Kidney (tissue), 14 donors: ENCODE data around the gene SRP19. TPM values are rescaled to one million over a fixed set of nuclear protein-coding genes. Genes with fewer than 3 reads are reported as not detected.

Experiments used
- DNase-seq, 5 donors: peaks; one replicate each; pipeline ENCODE4 v3.0.0-alpha.2; 2013 to 2020
- FAIRE-seq: peaks from 2 replicates; lab custom pipeline; 2012; peaks lifted over from hg19 to GRCh38; lab: Jason Lieb, UNC
- H3K27ac ChIP-seq, 2 donors: one replicate each; pipeline ENCODE4 v1.7.0; 2013; ENCODE audit warnings: low read depth in 2 of 2, low read length in 2 of 2, inconsistent platforms in 1 of 2
- H3K27me3 ChIP-seq: one replicate; pipeline ENCODE4 v1.7.1; 2013; ENCODE audit warnings: low read length, inconsistent platforms; ENCODE audit not compliant: control insufficient read depth, insufficient read depth
- H3K36me3 ChIP-seq, 3 donors: one replicate each; pipeline versions ENCODE4 v1.7.0 to v1.7.1; 2013; ENCODE audit warnings: low read length in 3 of 3, control low read depth in 1 of 3, inconsistent platforms in 1 of 3; ENCODE audit not compliant: insufficient read depth in 3 of 3, control insufficient read depth in 2 of 3
- H3K4me1 ChIP-seq, 3 donors: one replicate each; pipeline versions ENCODE4 v1.7.0 to v1.7.1; 2013; ENCODE audit warnings: low read length in 3 of 3, inconsistent platforms in 1 of 3, low read depth in 1 of 3; ENCODE audit not compliant: control insufficient read depth in 2 of 3, insufficient read depth in 2 of 3
- H3K4me3 ChIP-seq, 3 donors: one replicate each; pipeline versions ENCODE4 v1.7.0 to v1.8.1; 2013; ENCODE audit warnings: low read length in 3 of 3, control low read depth in 1 of 3, inconsistent platforms in 1 of 3
- H3K9ac ChIP-seq, 3 donors: one replicate each; pipeline versions ENCODE4 v1.7.0 to v1.7.1; 2013; ENCODE audit warnings: low read length in 3 of 3, control low read depth in 1 of 3, inconsistent platforms in 1 of 3
- H3K9me3 ChIP-seq, 3 donors: one replicate each; pipeline versions ENCODE4 v1.7.0 to v1.7.1; 2013; ENCODE audit warnings: low read length in 3 of 3, control low read depth in 1 of 3, inconsistent platforms in 1 of 3; ENCODE audit not compliant: control insufficient read depth in 2 of 3, insufficient read depth in 1 of 3
- CTCF ChIP-seq: IDR thresholded peaks from 3 replicates; pipeline ENCODE4 v1.5.1; 2012; ENCODE audit warnings: mild to moderate bottlenecking, moderate library complexity, borderline replicate concordance; ENCODE audit not compliant: insufficient read depth; ENCODE audit errors: extremely low read depth
- intact Hi-C: fragments of 100-400 bp; cut with DNase I; formaldehyde crosslinking; loops from one replicate; pipeline ENCODE4 v1.11.1; 2022
- polyA plus RNA-seq: library from polyadenylated mRNA; stranded (reverse); fragments of 350-450 nt; fragmentation: Illumina TruSeq; extraction: RNeasy Lipid Tissue Mini Kit (QIAGEN cat#74804); gene quantifications from one replicate; pipeline ENCODE4 v1.2.3, GENCODE V29; 2014; ENCODE audit warnings: low read depth, low replicate concordance; ENCODE audit not compliant: insufficient read depth
- total RNA-seq: library from RNA; stranded (reverse); fragmentation: NEBNext Ultra II Directional; extraction: Animal tissue kit (Norgen Biotek cat#: 25700); gene quantifications from one replicate; pipeline ENCODE4 v1.2.1, GENCODE V29; 2021
- donor health status: control.
- donor health status: control.
- donor health status: control.
- donor health status: control.
- donor health status: control.
- donor health status: DM: yes; HTN: yes; CAD: no.
- donor health status: Normal renal cell carcinoma (clear cell type).

SRP19 gene
- total and polyA plus RNA-seq, 2 donors from 2014 or later = 33.0 to 80.6 TPM

DNA sequence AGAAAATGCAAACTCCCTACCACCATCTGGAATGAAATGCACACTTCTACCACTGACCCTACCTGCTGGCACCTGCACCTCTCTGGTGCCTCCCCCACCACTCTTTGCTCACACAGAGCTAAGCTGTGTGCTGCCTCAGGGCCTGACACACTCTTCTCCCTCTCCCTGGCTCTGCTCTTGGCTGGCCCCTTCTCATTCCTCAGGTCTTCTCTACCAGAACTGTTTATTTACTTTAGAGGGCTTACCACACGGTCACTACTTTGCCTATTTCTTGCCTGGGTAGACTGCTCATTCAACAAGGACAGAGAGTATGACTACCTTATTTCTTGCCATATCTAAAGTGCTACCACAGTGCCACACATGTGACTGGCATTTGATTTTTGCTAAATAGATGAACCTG is 57.6 kb downstream of the SRP19 start:
- Histone ChIP-seq H3K9me3 (no peaks in the 10 kb centered on the region), H3K4me1 (peaks cover 0 to 23% (median 12%) of the 10 kb centered on the region in 3 donors), H3K4me3 (no peak overlapping the region), H3K27me3 (no peaks in the 10 kb centered on the region), H3K36me3 (peaks cover 0 to 6% (median 0%) of the 10 kb centered on the region in 3 donors), H3K9ac (peak overlapping the region in 1 of 3 donors; percentile 2), H3K27ac (no peak overlapping the region)
- no peak for TF ChIP-seq CTCF
- FAIRE-seq (no peak), DNase-seq (peak in 3 of 5 donors; percentile 16 to 42 (median 34))
- intact Hi-C loops = no loop called here

Other genes starting within 250 kb of the SRP19 start
- 44.9 TPM for gene APC, start 123.4 kb upstream of the SRP19 start, total RNA-seq
- gene APC, start 123.4 kb upstream of the SRP19 start, polyA plus RNA-seq = 2.7 TPM
- gene REEP5, start 60.9 kb downstream of the SRP19 start, total RNA-seq = 132 TPM
- gene REEP5, start 60.9 kb downstream of the SRP19 start, polyA plus RNA-seq = 157 TPM
- gene DCP2, start 115.5 kb downstream of the SRP19 start, total RNA-seq = 43.0 TPM
- 6.9 TPM for gene DCP2, start 115.5 kb downstream of the SRP19 start, polyA plus RNA-seq